GM18508 (cell line): Measurements from ENCODE around the gene PTPRC.

Experiments
- ATAC-seq: cut with Tn5 transposase; IDR thresholded peaks from one replicate; pipeline ENCODE4 v1.9.1; 2021; ENCODE audit warnings: moderate number of reproducible peaks; ENCODE audit not compliant: insufficient read depth, unreplicated experiment

PTPRC gene

DNA sequence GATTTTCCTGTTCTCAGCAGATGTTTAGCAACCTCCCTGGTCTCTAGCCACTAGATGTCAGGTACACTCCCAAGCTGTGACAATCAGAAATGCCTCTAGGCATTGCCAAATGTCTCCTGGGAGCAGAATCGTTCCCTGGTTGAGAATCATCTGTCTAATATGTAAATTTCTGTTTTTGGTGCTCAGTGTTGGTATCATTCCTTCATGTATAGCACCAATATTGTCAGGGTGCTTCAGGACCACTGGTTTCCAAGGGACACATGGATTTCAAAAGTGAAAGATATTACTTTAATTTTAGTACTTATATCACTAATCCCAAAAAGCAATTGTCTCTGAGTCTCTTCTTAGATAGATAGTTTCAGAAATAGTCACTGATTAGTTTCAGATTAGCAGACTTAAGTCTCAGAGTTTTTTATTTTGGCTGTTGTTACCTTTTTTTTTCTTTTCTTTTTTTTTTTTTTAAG, 160.1 kb downstream of the PTPRC start:
- ATAC-seq, result peak; percentile 76

DNA sequence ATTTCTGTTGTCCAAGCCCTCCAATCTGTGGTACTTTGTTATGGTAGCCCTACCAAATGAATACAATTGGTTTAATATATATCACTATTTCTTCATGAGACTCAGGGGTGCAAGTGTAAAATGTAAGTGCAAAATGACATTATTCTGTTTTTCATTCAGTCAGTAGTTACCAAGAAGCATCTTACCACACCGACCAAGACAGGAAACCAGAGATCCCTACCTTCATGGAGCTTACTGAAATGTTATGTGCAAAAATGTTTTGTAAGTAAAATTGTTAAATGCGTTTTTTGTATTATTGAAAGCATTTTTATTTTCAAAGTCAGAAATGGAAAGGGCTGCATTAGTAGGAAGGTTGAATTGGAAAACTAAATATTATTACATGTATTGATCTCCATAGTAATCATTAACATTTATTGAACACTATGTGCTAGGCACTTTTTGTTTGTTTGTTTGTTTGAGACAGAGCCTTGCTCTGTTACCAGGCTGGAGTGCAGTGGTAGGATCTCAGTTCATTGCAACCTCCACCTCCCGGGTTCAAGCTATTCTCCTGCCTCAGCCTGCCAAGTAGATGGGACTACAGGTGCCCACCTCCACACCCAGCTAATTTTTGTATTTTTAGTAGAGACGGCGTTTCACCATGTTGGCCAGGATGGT, 166.8 kb downstream of the PTPRC start:
- ATAC-seq, result no peak

DNA sequence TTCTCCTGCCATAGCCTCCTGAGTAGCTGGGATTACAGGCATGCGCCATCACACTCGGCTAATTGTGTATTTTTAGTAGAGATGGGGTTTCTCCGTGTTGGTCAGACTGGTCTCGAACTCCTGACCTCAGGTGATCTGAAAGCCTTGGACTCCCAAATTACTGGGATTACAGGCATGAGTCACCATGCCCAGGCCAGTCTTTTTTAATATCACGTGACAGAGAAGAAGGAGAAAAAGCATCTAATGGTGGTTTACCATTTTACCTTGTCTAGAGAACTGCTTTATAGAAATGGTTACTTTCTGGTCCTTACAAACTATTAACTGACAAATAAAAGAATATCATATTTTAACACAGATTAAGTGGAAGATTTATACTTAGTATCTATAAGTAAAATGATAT, 168.0 kb downstream of the PTPRC start:
- ATAC-seq, result no peak
